LoVo (cell line): ENCODE measurements around the gene MGAT3.

Experiments used
- DNase-seq: peaks from one replicate; pipeline ENCODE4 v3.0.0-alpha.2; 2016; ENCODE audit warnings: low spot score

Gene MGAT3

DNA sequence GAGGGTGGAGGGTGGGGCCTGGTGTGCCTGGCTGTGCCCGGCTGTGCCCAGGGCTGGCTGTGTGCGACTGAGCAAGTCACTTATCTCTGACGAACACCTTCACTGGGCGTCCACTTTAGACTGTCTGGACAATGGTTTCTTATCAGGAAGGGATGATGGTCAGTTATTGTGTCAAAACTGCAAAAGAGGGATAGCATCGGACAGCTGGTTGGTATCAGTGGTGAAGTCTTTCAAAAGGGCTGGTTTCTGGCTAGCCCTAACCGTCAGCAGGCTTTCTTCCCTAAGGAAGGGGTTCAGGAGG is 4.1 kb upstream of the MGAT3 start:
- DNase-seq = no peak

DNA sequence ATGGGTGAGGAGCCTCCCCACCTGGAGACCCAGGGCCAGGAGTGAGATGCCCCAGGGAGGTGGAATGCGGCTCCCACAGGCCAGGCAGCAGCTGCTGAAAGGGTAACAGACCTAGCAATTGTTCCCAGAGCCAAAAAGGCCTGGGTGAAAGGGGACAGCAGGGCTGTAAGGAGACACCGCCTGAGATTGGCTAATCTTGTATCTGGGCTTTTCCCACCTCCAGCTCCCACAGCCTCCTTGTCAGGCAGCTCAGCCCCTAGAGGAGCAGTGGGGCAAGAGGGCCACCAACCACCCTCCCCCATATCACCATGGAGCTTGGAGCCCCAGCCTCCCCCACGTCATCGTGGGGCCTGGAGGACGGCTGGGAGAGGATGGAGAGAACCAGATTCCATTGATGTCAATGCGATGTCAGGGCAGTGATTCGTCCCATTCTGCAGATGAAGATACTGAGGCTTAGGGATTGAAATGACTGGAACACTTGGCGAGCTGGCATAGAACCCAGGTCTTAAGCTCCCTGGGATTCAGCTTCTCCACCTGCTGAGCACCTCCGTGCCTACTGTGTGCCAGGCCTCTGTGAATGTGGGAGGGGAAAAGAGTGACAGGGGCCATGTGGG is 2.9 kb upstream of the MGAT3 start:
- DNase-seq = no peak

DNA sequence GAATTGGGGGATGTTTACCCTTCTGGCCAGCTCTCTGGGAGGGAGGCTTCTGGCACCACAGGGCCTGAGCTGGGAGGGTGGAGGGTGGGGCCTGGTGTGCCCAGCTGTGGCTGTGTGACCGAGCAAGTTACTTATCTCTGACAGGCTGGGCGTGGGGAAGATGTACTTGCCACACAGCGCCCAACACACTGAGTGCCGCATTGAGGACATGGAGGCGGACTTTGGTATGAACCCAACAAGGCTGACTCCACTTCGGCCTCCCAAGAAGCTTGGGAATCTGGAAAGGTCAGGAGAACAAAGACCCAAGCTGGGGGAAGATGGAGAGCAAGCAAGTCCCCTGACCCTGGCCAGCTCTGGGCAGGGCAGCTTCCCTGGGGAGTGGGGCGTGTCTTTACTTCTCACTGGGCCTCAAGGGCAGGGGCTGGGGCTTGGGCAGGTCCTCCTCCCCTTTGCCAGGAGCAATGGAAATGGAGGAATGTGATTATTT is 2.4 kb upstream of the MGAT3 start:
- DNase-seq = no peak

DNA sequence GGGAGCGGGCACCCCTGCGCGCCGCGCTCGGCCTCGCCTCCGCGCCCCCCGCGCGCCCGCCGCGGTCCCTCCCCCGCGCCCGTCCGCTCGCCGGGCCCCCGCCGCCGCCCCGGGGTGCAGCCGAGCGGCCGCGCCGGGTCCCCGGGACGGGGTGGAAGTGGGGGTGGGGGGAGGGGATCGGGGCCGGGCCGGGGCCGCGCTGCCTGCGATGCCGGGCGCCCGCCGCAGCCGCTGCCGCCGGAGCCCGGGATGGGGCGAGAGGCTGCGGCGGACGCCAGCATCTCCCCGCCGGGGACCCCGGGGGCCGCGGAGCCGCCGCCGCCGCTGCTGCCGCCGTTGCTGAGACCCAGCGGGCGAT is 365 bp downstream of the MGAT3 start:
- DNase-seq = no peak

DNA sequence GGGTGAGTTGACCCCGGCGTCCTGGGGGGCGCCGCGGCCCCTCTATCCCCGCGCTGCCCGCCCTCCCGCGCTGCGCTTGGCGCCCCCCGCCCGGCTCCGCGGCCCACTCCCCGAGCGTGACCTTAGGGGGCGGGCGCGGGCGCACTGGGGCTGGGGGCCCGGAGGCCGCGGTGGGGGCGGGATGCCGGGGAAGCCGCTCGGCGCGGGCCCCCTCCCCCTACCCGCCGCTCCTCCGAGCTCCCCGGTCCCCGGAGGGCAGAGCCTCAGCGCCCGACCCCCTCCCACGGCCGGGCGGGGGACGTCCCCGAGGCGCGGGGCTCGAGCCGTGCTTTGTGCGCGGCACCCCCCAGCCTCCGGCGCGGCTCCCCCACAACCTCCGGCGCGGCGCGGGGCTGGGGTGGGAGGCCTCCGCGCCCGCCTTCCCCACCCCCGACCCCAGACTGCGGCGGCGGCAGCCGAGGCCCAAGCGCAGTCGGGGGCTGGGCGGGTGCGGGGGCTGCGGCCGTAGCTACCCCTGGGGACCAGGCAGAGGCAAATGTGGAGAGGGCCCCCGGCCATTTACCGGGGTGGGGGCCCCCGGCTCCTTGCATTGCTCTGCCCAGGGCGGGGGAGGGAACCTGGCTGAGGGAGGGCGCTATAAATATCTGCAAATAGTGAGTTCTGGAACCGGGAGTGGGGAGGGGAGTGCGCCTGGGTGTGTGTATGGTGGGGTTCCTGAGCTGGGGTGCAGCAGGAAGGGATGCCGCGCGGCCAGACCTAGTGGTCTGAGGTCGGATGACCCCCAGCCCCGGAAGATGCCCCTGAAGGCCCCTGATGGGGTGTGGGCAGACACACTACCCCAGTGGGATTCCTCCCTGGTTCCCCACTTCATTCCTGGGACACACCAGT is 988 bp downstream of the MGAT3 start:
- DNase-seq = no peak

DNA sequence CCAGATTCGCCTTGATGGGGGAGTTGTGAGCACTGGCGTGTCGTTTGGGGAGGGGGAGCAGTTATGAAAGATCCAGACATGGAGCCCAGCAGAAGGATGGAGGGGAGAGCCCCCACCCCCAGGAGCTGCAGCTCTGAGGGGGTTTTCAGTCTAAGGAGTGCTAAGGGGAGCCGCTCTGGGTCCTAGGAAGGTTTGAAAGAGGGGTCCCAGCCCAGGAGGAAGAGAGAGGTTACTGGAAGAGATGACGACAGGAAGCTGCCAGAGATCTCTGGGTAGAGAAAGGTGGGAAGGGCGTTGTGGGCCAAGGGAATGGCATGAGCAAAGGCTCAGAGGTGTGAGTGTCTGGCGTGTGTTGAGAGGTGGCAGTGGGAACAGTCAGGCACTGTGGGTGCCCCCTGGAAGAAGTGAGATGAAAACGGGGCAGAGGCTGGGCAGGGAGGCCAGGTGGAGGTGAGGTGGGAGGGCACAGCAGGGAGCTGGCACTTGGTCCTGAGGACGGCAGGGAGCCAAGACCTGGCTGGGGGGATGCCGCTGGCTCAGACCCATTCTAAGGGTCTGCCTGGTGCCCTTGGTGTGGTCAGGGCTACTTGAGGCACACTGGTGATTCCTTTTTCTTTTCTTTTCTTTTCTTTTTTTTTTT is 1.8 kb downstream of the MGAT3 start:
- DNase-seq = no peak

DNA sequence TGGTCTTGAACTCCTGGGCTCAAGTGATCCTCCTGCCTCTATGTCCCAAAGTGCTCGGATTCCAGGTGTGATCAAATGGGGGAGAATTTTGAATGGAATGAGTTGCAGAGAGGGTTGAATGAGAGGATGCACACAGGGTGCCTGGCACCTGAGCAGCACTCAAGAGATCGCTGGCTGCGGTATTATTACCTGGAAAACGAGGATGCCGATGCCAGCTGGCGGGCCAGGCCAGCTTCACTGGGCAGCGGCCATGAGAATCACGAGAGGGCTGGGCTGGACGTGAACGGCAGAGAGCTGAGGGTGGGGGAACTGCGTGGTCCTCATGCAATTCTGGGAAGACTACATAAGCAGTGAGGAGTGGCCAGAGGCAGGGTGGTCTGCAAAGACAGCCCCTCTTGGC is 2.9 kb downstream of the MGAT3 start:
- no peak for DNase-seq

DNA sequence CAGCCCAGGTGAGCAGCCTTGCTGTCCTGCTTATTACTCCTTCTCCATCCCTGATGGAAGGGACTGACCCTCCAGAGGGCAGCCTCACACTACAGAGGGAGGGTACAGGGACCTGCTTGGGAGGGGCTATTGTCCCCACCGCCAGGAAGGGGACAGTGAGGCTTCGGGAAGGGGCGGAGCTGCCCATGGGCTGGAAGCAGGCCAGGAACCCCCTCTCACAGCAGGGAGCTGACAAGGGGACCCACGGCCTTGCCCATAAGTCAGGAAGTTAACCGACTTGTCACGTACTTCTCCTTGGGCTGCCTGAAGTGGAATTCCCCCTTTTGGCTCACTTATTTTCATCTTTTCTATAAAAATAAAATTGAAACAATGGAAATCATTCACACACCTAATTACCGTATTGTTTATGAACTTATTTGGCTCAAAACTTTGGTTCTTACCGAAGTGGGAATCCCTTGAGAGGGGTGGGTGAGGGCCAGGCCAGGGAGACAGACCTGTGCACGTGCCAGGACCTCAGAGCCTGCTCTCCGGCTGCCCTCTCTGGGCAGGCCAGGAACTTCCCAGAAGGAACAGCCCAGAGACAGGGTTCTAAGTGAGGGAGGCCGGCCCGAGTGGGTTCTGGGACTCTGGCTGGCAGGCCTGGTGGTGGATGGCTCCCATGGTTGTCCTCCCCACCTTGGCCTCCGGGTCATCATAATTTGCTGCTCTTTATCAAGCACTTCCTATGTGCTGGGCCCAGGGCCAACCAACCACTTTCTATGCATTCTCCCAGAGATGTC is 5.8 kb downstream of the MGAT3 start:
- DNase-seq = no peak

DNA sequence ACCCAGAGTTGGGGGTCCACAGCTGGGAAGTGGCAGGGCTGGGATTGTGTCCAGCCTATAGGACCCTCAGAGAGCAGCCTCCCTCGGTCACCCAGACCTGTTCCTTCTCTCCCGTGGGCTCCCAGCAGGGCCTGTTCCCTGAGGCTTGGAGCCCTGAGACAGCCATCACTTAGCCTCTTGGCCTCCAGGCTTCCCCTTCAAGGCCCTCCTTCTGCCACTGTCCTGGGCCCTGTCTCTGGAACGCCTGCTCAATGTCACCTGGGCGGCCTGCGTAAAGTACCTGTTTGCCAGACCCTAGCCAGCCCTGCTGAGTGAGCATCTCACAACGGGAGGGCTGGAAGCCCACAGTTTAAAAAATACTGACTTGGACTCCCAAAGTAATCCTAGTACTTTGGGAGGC is 6.5 kb downstream of the MGAT3 start:
- no peak for DNase-seq

DNA sequence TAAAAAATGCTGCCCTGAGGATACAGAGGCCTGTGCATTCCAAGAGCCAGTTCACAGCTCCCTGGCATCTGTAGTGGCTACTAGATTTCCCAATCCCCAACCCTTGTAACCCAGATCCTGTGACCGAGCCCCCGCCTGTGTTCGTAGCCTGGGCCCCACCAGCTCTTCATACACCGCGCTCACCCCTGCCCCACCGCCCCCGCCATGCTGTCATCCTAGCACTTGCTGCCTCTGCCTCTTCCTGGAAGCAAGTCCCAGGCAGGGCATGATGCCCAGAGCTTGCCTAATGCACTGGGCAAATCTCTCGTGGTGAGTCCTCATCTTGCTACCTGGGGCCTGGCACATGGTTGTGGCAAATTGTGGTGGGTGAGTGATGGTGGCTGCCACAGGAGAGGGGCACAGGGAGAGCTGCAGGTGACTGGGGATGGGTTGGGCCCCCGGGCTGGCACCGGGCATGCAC is 7.1 kb downstream of the MGAT3 start:
- no peak for DNase-seq

DNA sequence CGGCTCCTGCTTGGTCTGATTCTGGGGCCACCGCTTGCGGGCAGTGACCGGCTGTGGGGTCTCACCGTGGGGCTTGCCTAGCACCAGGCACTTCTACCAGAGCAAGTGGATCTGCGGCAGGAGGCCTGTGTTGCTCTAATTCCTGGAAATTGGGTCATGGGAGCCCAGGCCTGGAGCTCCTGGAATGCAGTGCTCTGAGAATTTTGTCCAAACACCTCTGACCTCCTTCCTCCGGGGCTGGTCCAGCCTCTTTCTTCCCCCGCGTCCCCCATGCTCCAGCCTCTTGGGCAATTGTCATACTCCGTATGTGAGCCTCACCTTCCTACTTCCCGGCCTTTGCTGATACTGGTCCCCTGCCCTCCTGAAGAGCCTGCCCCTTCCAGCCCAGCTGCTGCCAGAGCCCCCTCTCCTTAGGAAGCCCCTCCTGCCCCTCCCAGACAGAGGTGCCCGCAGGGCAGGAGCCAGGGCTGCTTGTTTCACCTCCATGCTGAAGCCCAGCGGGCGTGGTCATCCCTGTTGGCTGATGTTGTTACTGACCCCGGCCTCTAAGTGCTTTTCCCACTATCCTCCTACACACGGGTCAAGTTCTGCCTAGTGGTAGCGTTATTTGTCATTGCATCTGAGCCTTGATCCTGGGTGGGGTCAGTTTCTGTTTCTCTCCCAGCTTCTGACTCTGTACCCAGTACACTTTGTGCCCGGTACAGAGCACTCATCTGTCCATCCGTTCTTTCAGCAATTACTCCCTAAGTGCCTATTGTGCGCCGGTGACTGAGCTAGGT is 9.6 kb downstream of the MGAT3 start:
- no peak for DNase-seq

DNA sequence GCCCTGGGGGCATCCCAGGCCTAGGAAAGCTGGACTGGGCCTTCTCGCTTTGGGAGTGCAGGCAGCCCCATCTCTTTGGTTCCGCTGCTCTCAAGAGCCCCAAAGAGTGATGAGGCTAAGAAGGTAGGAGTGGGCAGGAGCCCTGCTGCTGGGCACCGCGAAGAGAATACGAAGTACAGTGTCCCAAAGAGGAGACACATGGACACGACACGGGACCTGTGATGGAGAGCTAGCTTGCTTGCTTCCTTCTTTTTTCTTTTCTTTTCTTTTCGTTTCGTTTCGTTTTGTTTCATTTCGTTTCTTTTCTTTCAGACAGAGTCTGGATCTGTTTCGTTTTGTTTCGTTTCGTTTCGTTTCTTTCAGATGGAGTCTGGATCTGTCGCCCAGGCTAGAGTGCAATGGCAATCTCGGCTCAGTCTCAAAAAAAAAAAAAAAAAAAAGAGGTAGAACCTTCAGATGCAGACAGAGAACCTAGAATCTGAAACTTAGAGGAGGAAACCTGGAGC is 10.6 kb downstream of the MGAT3 start:
- no peak for DNase-seq

DNA sequence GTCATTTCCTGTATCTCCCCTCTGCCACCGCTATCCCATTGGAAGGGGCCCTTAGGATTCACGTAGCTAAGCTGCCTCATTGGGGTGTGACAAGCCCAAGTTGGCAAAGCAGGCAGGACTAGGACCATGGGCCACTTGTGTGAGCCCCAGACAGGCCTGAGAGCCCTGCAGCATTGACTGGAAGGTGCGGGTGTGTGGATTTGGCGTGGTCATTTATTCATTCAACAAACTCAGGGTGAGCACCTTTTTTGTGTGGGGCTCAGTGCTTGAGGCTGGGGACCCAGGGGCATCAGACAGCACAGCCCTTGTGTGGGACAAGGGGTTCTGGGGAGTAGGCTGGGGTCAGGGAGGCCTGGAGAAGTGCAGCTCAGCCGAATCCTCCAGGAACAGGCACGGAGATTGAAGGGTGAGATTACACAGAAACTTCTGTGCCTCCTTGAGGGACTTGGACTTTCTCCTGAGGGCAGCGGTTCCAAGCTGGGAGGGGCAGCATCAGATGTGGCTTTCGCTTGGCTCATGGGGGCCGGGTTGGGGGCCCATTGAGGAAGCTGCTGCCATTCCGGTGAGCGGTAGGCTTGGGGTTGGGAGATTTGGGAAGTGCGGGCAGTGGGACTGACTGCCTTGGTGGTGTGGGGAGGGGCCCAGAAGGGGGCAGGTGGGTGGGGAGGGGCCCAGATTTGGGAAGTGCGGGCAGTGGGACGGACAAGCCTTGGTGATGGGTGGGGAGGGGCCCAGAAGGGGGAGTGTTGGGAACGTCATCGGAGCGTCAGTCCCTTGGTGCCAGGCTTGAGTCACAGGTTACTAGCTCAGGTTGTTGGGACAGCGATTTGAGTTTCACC is 11.9 kb downstream of the MGAT3 start:
- no peak for DNase-seq

DNA sequence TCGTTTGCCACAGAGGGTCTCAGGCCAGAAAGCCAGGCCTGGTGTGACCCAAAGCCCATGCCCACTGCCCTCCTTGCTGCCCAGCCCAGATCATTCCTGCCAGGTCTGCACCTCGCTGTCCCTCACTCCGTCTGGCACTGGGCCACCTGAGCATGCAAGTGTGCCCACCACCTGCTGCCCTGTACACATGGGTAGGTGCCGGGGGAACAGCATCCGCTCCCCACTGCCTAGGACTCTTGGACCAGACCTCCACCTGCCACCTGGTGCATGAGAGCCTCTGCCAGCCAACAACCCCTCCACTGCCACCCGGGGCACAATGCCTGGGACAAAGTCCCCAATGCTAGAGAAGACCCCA is 12.5 kb downstream of the MGAT3 start:
- no peak for DNase-seq

DNA sequence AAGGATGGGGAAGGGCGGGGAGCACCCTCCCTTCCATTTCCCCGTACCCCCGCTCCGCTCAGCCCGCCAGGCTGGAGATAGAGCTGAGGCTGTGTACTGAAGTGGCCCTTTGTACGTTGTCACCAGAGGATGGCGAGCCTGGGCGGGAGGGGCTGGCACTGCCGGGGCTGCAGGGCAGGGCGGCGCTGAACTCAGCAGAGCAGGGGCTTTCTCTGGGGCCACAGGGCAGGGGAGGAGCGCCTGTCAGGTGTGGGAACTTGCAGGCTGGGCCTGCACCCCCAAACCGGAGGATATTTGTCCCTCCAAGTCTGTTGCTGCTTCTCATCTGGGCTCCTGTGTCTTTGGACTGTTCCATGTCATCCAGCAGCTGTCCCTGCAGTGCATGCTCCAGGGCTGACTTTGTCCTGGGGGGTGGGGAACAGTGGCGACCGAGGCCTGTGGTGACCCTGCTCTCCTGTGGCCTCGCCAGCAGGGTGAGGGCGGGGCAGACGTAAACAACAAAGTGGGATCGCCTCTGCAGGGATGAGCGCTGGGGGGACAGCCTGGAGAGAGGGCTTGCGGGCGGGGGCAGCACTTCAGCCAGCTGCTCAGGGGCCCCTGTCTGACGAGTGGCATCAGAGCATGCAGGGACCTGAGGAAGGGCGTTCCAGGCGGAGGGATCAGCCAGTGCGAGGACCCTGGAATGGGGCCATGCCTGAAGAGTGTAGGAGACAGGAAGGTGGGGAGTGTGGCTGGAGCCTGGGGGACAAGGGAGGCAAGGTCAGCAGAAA is 13.1 kb downstream of the MGAT3 start:
- no peak for DNase-seq

DNA sequence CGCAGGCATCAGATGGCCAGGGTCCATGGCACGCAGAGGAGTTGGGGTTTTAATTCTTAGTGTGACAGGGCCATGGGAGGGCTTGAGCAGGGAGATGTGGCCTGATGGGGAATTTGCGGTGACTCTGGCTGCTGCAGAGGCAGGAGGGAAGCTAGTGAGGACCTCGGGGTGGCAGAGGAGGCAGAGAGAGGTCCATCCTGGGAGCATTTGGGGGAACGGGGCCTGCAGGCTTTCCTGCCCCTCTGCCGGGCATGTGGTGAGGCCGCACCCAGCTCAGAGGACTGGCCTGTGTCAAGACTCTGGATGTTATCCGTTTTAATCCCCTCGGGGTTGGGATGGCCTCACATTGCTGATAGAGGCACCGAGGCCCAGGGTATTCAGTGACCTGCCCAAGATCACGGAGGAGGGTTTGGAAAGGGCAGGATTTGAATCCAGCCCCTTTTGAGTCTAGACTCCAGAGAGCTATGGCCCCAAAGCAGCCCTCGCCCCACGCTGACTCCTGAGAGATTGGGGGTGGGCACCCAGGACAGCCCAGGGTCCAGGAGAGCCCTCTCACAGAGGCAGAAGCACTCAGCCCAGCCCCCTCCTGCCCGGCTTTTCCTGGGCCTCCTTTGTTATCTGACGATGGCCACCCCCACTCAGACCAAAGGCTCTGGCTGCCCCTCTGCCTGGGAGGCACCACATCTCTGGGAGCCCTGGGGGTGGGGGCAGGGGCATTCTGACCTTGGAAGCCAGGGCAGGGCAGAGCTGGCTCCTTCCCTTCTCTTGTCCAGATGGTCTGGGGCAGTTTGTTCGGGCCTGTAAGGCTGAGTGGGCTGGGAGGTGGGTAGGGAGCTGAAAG is 13.9 kb downstream of the MGAT3 start:
- DNase-seq = no peak

DNA sequence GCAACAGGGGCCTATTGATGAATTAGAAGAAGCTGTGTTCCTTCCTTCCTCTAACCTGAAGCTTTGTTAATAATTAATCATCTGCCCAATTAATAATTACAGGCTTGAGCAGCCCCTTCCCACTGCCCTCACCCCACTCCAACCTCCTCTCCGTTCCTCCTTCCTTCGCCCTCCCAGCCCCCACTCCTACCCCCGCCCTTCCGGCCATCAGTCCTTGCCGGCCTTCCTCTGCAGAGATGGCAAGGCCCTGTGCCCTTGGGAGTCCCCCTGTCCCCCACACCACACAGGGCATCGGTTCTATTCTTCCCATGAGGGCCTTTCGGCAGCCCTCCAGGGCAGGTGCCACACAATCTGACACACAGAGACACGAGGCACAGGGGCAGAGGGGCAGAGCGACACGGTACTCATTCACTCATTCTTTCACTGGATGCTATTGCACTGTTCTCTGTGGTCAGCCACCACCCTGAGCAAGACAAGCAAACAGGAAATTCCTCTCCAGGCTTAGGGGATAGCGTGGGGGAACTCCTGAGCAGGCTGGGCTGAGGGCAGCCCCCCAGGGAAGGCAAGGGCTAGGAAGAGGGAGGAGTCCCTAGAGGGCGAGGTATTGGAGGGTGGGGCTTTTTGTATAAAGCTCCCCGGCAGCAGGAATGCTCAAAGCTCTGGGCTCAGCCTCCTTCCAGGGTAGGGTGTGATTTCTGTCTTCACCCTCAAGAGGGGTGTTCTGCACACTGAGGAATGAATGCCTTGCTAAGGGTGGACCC is 14.7 kb downstream of the MGAT3 start:
- no peak for DNase-seq
